Gastrocnemius medialis (tissue), 4 donors: Measurements from ENCODE around the gene SYT5. TPM values are rescaled to one million over a fixed set of nuclear protein-coding genes. Genes with fewer than 3 reads are reported as not detected.

Experiments used
- ATAC-seq, 2 donors: fragments of 150-250 bp; one replicate each; pipeline ENCODE4 v1.9.1; 2016
- DNase-seq, 2 donors: peaks; one replicate each; pipeline ENCODE4 v3.0.0-alpha.2; 2019
- H3K27ac ChIP-seq, 4 donors: fragments of 200-600 bp; sonication (generic); 1 replicate in 1 of 4; 2 replicates in 3 of 4; pipeline ENCODE4 v1.5.1; 2016 to 2018; ENCODE audit warnings: mild to moderate bottlenecking in 2 of 4, moderate library complexity in 1 of 4
- H3K27me3 ChIP-seq, 3 donors: fragments of 200-600 bp; sonication (generic) in 2 of 3; 1 replicate in 1 of 3; 2 replicates in 2 of 3; pipeline versions ENCODE4 v1.5.1 to v1.6.0; 2016 to 2019; ENCODE audit warnings: mild to moderate bottlenecking in 1 of 3, moderate library complexity in 1 of 3
- H3K36me3 ChIP-seq, 2 donors: fragments of 200-600 bp; sonication (generic) in 1 of 2; one replicate each; pipeline ENCODE4 v1.5.1; 2017 to 2018
- H3K4me1 ChIP-seq, 2 donors: fragments of 200-600 bp; sonication (generic) in 1 of 2; one replicate each; pipeline ENCODE4 v1.5.1; 2016 to 2017; ENCODE audit warnings: mild to moderate bottlenecking in 2 of 2
- H3K4me3 ChIP-seq, 4 donors: fragments of 200-600 bp; sonication (generic) in 3 of 4; 1 replicate in 1 of 4; 2 replicates in 3 of 4; pipeline ENCODE4 v1.5.1; 2016 to 2019; ENCODE audit warnings: mild to moderate bottlenecking in 2 of 4
- H3K9me3 ChIP-seq, 3 donors: fragments of 200-600 bp; sonication (generic) in 2 of 3; 1 replicate in 1 of 3; 2 replicates in 2 of 3; pipeline ENCODE4 v1.5.1; 2016 to 2019
- CTCF ChIP-seq, 5 experiments: fragments of 450-650 bp in 3 of 5; fragments of 200-600 bp in 2 of 5; sonication (generic) in 2 of 5; IDR thresholded peaks in 4 of 5; conservative IDR thresholded peaks in 1 of 5; 1 replicate in 4 of 5; 2 replicates in 1 of 5; pipeline ENCODE4 v1.5.1; 2016 to 2019; ENCODE audit warnings: antibody characterized with exemption in 5 of 5, mild to moderate bottlenecking in 3 of 5, moderate library complexity in 3 of 5
- POLR2A ChIP-seq, 2 donors: fragments of 450-650 bp; IDR thresholded peaks; one replicate each; pipeline ENCODE4 v1.6.1; 2017; ENCODE audit warnings: antibody characterized with exemption in 2 of 2, mild to moderate bottlenecking in 2 of 2, moderate library complexity in 2 of 2
- in situ Hi-C, 4 donors: fragments of 200-750 bp; cut with MboI; loops; one replicate each; pipeline versions ENCODE4 v1.15.0 to v1.8.0; 2017; ENCODE audit warnings: low sequenced_read_pairs in 4 of 4
- intact Hi-C: fragments of 100-400 bp; cut with DNase I; formaldehyde crosslinking; loops from one replicate; pipeline ENCODE4 v1.15.1; 2023; ENCODE audit warnings: low total_unique reads
- total RNA-seq, 4 donors: library from RNA; depleted of rRNA; stranded (reverse); fragments of >200 nt; gene quantifications; one replicate each; pipeline versions ENCODE4 v1.1.0 to v1.2.3, GENCODE V29; 2016

The SYT5 gene
- total RNA-seq, 4 donors from 2014 or later = not detected

- in situ Hi-C loops = no loop called here
- Histone ChIP-seq H3K27me3 (peaks cover 90 to 96% (median 90%) of the 10 kb centered on the region in 3 donors), H3K9me3 (no peaks in the 10 kb centered on the region), H3K4me3 (no peak overlapping the region), H3K4me1 (peaks cover 7 to 9% of the 10 kb centered on the region in 2 donors), H3K36me3 (no peaks in the 10 kb centered on the region), H3K27ac (no peak overlapping the region)
- DNase-seq (no peak), ATAC-seq (no peak)
- TF ChIP-seq CTCF (IDR thresholded peaks at IDR 0.05 in 4 of 5, conservative IDR thresholded peaks at IDR 0.05 in 1 of 5) (no peak), POLR2A (IDR thresholded peaks at IDR 0.05) (no peak)
- intact Hi-C loops = no loop called here
These were observed 8.6 kb downstream of the SYT5 start for GRCh38 chr19:55171440-55171839.

- H3K27me3 ChIP-seq = peaks cover 67 to 73% (median 67%) of the 10 kb centered on the region in 3 donors
- H3K9me3 ChIP-seq = no peaks in the 10 kb centered on the region
- intact Hi-C loops (no loop called here), in situ Hi-C loops (loop anchor here in 1 of 4 donors (10.0 kb wide), 1 partner anchor 84 kb away; no protein-coding TSS in a partner anchor)
- H3K4me3 ChIP-seq = no peak overlapping the region
- H3K4me1 ChIP-seq = peaks cover 9 to 10% of the 10 kb centered on the region in 2 donors
- DNase-seq = no peak
- H3K27ac ChIP-seq = no peak overlapping the region
- no peaks in the 10 kb centered on the region for H3K36me3 ChIP-seq
- no peak for TF ChIP-seq CTCF (IDR thresholded peaks at IDR 0.05 in 4 of 5, conservative IDR thresholded peaks at IDR 0.05 in 1 of 5)
- no peak for TF ChIP-seq POLR2A (IDR thresholded peaks at IDR 0.05)
- no peak for ATAC-seq
These were observed 11.0 kb downstream of the SYT5 start for GRCh38 chr19:55169136-55169535.

- peaks cover 49 to 58% (median 52%) of the 10 kb centered on the region in 3 donors for H3K27me3 ChIP-seq
- peaks cover 3 to 5% of the 10 kb centered on the region in 2 donors for H3K4me1 ChIP-seq
- intact Hi-C loops = no loop called here
- peak within 1 kb of the TSS; percentile 55 to 65 (median 59) for H3K4me3 ChIP-seq
- no peaks in the 10 kb centered on the region for H3K9me3 ChIP-seq
- DNase-seq = peak; percentile 93 to 95
- peak within 1 kb of the TSS in 1 of 4 donors; percentile 30 for H3K27ac ChIP-seq
- TF ChIP-seq CTCF (IDR thresholded peaks at IDR 0.05 in 4 of 5, conservative IDR thresholded peaks at IDR 0.05 in 1 of 5) (peak in 1 of 5 experiments; percentile 14), POLR2A (IDR thresholded peaks at IDR 0.05) (no peak)
- no peaks in the 10 kb centered on the region for H3K36me3 ChIP-seq
- peak; percentile 99 to 100 for ATAC-seq
- in situ Hi-C loops = loop anchor here in 1 of 4 donors (10.0 kb wide), 1 partner anchor 82 kb away; no protein-coding TSS in a partner anchor
These were observed 13.4 kb downstream of the SYT5 start, which contains the start of gene DNAAF3 for GRCh38 chr19:55166530-55167268. Gene DNAAF3 (minus strand): TSS chr19:55166613. CDS start chr19:55166413, 200 bp downstream.

GRCh38 chr19:55165952-55166529, 14.0 kb downstream of the SYT5 start:
- peak overlapping the region in 1 of 4 donors; percentile 30 for H3K27ac ChIP-seq
- in situ Hi-C loops = loop anchor here in 1 of 4 donors (10.0 kb wide), 1 partner anchor 81 kb away; no protein-coding TSS in a partner anchor
- no peaks in the 10 kb centered on the region for H3K36me3 ChIP-seq
- peak; percentile 61 to 66 for ATAC-seq
- TF ChIP-seq POLR2A (IDR thresholded peaks at IDR 0.05) = no peak
- TF ChIP-seq CTCF (IDR thresholded peaks at IDR 0.05 in 4 of 5, conservative IDR thresholded peaks at IDR 0.05 in 1 of 5) = peak in 2 of 5 experiments; percentile 22 to 42
- peaks cover 3 to 5% of the 10 kb centered on the region in 2 donors for H3K4me1 ChIP-seq
- DNase-seq = peak in 1 of 2 donors; percentile 65
- intact Hi-C loops = no loop called here
- H3K4me3 ChIP-seq = peak overlapping the region; percentile 55 to 65 (median 59)
- H3K27me3 ChIP-seq = peaks cover 49 to 58% (median 53%) of the 10 kb centered on the region in 3 donors
- H3K9me3 ChIP-seq = no peaks in the 10 kb centered on the region
